Measurements from ENCODE around the gene FAM118B. TPM values are rescaled to one million over a fixed set of nuclear protein-coding genes. Genes with fewer than 3 reads are reported as not detected.

The FAM118B gene
- total RNA-seq, 1 experiment from 2014 or later, result 13.1 TPM

- Histone ChIP-seq H3F3A (ENCODE audit: insufficient read depth, low read depth) (no peaks in the 10 kb centered on the region), H2AFZ (no peak overlapping the region), H3K27ac (no peak overlapping the region), H3K9me2 (ENCODE audit: insufficient read depth) (no peaks in the 10 kb centered on the region), H3K4me3 (no peak overlapping the region), H3K4me2 (no peak overlapping the region), H3K36me3 (ENCODE audit: low read depth) (peaks cover 16% of the 10 kb centered on the region), H3K9me3 (ENCODE audit: insufficient read depth, low read depth) (no peaks in the 10 kb centered on the region), H3K27me3 (ENCODE audit: insufficient read depth, low read depth) (no peaks in the 10 kb centered on the region), H3K79me2 (ENCODE audit: low read depth) (no peaks in the 10 kb centered on the region), H3K4me1 (replicated peaks; ENCODE audit: insufficient read depth) (no peaks in the 10 kb centered on the region), H4K20me1 (ENCODE audit: insufficient read depth) (no peaks in the 10 kb centered on the region)
- no peak for DNase-seq
- CTCF ChIA-PET, result no interaction called here
- no TSS peak for BruUV-seq (replicated peaks)
- POLR2A ChIA-PET (ENCODE audit: unreplicated experiment), result no interaction called here
- TF ChIP-seq EZH2 (IDR thresholded peaks at IDR 0.05; ENCODE audit: low read depth), result no peak
- intact Hi-C loops (cut with micrococcal nuclease; ENCODE audit: unreplicated experiment), result no loop called here
Measured at GRCh38 chr11:126202646-126203359, 8.8 kb upstream of the FAM118B start.

GRCh38 chr11:126205359-126205758 lies 6.2 kb upstream of the FAM118B start:
- Histone ChIP-seq H3K4me3 (no peak overlapping the region), H3K36me3 (ENCODE audit: low read depth) (0 out of 2 replicates have a peak, but pooled peaks cover 21% of the 10 kb centered on the region), H3K4me2 (no peak overlapping the region), H3K9me2 (ENCODE audit: insufficient read depth) (no peaks in the 10 kb centered on the region), H3K27me3 (ENCODE audit: insufficient read depth, low read depth) (no peaks in the 10 kb centered on the region), H3K79me2 (ENCODE audit: low read depth) (peaks cover 6% of the 10 kb centered on the region; the same call in 1 of the 2 replicates), H3K27ac (no peak overlapping the region), H4K20me1 (ENCODE audit: insufficient read depth) (no peaks in the 10 kb centered on the region; the same call in 1 of the 2 replicates), H3K4me1 (replicated peaks; ENCODE audit: insufficient read depth) (0 out of 2 replicates have a peak, but pooled peaks cover 5% of the 10 kb centered on the region), H3F3A (ENCODE audit: insufficient read depth, low read depth) (no peaks in the 10 kb centered on the region; the same call in 1 of the 2 replicates), H2AFZ (no peak overlapping the region), H3K9me3 (ENCODE audit: insufficient read depth, low read depth) (no peaks in the 10 kb centered on the region)
- DNase-seq, result no peak
- TF ChIP-seq CTCF (conservative IDR thresholded peaks at IDR 0.05) (no peak), EZH2 (IDR thresholded peaks at IDR 0.05; ENCODE audit: low read depth) (no peak)
- BruUV-seq (replicated peaks), result no TSS peak
- POLR2A ChIA-PET (ENCODE audit: unreplicated experiment), result no interaction called here
- CTCF ChIA-PET, result no interaction called here
- intact Hi-C loops (cut with micrococcal nuclease; ENCODE audit: unreplicated experiment), result no loop called here

GRCh38 chr11:126207896-126208295 lies 3.7 kb upstream of the FAM118B start:
- Histone ChIP-seq H3K27ac (no peak overlapping the region), H4K20me1 (ENCODE audit: insufficient read depth) (no peaks in the 10 kb centered on the region; the same call in 1 of the 2 replicates), H3K36me3 (ENCODE audit: low read depth) (0 out of 2 replicates have a peak, but pooled peaks cover 14% of the 10 kb centered on the region), H3K27me3 (ENCODE audit: insufficient read depth, low read depth) (no peaks in the 10 kb centered on the region), H3K4me2 (no peak overlapping the region), H3K9me2 (ENCODE audit: insufficient read depth) (no peaks in the 10 kb centered on the region), H2AFZ (no peak overlapping the region), H3K79me2 (ENCODE audit: low read depth) (peaks cover 19% of the 10 kb centered on the region), H3K9me3 (ENCODE audit: insufficient read depth, low read depth) (no peaks in the 10 kb centered on the region; the same call in 1 of the 2 replicates), H3F3A (ENCODE audit: insufficient read depth, low read depth) (no peaks in the 10 kb centered on the region; the same call in 1 of the 2 replicates), H3K4me3 (no peak overlapping the region), H3K4me1 (replicated peaks; ENCODE audit: insufficient read depth) (peaks cover 14% of the 10 kb centered on the region)
- no peak for TF ChIP-seq EZH2 (IDR thresholded peaks at IDR 0.05; ENCODE audit: low read depth)
- TF ChIP-seq CTCF (conservative IDR thresholded peaks at IDR 0.05), result no peak
- intact Hi-C loops (cut with micrococcal nuclease; ENCODE audit: unreplicated experiment), result no loop called here
- no peak for DNase-seq
- ChIA-PET POLR2A (ENCODE audit: unreplicated experiment) (no interaction called here), CTCF (no interaction called here)
- no TSS peak for BruUV-seq (replicated peaks)

Measured in PC-9 (cell line).